Stimulated activated CD4-positive, alpha-beta T cell treated with anti-CD3 and anti-CD28 coated beads, Interleukin-1b, Interleukin-23, amount 100 ng/mL, for 48 hours (primary cell): ENCODE measurements around the gene SLC4A9.
A peak's percentile ranks its signal among the peaks of the same experiment; 100 is the strongest.

Experiments used
- DNase-seq: peaks from one replicate; pipeline ENCODE4 v3.0.0-alpha.2; 2020

The SLC4A9 gene

DNA sequence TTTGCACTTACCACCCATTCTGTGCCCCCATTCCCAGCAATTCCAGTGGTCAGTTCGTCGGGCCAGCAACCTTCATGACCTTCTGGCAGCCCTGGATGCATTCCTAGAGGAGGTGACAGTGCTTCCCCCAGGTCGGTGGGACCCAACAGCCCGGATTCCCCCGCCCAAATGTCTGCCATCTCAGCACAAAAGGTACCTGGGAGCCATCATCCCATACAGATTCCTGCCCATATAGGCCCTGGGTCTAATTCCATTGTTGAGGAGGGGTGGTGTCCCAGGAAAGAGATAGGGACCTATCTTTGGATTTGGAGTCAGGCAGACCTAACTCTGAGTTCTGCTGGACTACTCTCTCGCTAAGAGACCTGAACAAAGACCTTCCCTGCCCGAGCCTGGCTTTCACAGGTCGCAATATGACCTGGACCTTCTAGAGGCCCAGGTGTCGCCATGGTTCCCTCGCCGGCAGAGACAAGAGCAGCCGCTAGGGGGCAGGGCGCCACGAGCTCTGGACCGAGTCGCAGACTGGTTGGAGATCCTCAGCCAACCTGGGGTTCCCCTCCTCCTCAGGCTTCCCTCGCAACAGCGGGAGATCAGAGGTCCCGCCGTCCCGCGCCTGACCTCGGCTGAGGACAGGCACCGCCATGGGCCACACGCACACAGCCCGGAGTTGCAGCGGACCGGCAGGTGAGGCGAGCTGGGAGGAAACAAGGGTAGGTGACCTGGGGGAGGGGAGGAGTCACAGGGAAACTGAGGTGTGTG is 3.1 kb downstream of the SLC4A9 start:
- peak; percentile 85 for DNase-seq

DNA sequence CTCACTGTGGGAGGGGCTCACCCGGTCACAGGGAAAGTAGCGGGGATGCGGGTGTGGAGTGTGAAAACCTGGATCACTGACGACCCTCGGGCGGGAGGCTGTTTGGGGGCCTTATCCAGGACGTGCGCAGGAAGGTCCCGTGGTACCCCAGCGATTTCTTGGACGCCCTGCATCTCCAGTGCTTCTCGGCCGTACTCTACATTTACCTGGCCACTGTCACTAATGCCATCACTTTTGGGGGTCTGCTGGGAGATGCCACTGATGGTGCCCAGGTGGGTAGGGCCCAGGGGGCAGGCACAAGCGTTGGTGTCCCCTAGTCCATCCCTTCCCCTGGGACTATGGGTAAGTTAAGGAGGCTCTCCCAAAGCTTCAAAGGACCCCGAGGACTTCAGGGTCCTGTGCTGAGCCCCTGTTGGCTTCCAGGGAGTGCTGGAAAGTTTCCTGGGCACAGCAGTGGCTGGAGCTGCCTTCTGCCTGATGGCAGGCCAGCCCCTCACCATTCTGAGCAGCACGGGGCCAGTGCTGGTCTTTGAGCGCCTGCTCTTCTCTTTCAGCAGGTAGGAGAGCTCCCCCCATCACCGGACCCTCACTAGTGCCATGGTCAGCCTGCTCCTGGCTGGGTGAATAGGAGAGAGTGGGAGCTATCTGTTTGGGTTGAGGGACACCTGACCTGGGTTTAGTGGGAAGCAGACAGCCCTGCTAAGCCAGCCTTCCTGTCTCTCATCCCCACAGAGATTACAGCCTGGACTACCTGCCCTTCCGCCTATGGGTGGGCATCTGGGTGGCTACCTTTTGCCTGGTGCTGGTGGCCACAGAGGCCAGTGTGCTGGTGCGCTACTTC is 3.9 kb downstream of the SLC4A9 start:
- no peak for DNase-seq

DNA sequence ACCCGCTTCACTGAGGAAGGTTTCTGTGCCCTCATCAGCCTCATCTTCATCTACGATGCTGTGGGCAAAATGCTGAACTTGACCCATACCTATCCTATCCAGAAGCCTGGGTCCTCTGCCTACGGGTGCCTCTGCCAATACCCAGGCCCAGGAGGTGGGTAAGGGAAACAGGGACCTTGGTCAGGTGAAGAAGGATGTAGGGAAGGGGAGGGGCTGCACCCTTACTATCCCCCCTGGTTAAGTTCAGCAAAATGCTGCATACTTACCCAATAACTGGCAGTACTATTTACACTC is 4.4 kb downstream of the SLC4A9 start:
- DNase-seq: no peak

DNA sequence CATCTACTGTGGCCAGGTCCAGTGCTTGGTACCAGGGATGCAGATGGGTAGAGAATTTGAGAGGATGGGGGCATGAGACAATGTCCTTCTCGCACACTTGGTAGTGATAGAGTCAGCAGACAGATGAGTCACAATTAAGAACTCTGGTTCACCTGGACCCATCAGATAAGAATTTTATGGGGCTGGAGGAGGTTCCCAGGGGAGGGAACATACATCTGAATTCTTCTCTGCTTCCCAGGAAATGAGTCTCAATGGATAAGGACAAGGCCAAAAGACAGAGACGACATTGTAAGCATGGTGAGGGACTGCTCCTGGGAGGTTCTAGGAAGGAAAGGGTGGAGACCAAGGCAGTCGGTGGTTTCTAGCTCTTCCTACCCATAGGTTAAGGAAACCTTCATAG is 5.3 kb downstream of the SLC4A9 start:
- no peak for DNase-seq

DNA sequence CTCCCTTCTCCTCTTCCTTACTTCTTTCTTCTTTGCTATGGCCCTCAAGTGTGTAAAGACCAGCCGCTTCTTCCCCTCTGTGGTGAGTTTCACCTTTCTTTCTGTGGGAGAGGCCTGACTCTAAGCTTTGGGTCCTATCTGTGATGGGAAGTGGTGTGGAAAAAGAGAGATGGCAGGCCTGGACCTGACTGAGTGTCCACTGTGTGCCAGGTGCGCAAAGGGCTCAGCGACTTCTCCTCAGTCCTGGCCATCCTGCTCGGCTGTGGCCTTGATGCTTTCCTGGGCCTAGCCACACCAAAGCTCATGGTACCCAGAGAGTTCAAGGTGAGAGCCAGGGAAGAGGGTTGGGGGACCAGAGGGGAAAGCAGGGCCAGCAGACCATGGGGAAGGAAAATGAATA is 5.9 kb downstream of the SLC4A9 start:
- DNase-seq: no peak

DNA sequence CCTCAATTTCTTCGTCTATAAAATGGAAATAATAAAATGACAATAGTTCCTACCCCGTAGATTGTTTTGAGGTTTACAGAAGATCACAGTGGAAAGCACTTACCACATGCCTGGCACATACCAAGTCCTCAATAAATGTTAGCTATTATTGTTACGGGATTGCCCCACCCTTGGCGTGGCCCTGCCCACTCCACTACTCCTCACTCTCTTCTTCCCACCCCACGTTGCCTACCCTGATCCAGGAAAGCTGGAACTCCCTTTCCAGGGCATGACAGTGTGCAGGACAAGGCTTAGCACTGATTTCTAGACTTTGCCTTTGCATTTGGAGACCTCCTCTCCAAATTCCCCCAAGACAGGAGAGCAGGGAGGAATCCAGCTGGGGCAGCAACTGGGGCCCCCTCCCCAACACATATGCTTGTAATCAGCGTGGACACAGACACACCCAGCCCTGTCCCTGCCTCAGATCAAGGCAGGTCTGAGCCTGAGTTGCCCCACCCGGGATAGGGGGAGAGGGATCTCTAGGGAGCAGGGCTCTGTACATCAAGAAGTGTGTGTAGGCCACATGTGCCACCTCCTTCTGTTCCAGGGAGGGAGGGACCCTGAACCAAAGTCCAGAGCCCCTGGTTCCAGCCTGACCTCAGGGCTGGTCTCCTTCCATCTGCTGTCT is 6.7 kb downstream of the SLC4A9 start:
- DNase-seq: no peak

DNA sequence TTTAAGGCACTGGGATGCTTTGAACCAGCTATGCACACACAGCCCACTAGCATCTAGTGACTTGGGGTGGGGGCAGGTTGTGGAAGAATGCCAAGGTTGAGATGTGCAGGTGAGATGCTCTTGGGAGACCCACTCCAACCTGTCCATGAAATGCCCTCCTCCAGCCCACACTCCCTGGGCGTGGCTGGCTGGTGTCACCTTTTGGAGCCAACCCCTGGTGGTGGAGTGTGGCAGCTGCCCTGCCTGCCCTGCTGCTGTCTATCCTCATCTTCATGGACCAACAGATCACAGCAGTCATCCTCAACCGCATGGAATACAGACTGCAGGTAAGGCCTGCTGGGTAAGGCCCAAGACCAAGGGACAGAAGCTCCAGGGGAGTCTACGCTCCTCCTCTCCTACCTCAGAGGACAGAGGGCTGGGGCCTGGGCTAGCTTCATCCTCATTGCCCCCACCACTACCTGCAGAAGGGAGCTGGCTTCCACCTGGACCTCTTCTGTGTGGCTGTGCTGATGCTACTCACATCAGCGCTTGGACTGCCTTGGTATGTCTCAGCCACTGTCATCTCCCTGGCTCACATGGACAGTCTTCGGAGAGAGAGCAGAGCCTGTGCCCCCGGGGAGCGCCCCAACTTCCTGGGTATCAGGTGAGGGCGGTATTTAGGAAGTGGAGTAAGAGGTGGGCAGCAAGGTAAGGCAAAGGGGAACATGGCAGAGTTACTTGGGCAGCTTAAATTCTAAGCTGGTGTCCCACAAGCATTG is 7.4 kb downstream of the SLC4A9 start:
- DNase-seq: no peak

DNA sequence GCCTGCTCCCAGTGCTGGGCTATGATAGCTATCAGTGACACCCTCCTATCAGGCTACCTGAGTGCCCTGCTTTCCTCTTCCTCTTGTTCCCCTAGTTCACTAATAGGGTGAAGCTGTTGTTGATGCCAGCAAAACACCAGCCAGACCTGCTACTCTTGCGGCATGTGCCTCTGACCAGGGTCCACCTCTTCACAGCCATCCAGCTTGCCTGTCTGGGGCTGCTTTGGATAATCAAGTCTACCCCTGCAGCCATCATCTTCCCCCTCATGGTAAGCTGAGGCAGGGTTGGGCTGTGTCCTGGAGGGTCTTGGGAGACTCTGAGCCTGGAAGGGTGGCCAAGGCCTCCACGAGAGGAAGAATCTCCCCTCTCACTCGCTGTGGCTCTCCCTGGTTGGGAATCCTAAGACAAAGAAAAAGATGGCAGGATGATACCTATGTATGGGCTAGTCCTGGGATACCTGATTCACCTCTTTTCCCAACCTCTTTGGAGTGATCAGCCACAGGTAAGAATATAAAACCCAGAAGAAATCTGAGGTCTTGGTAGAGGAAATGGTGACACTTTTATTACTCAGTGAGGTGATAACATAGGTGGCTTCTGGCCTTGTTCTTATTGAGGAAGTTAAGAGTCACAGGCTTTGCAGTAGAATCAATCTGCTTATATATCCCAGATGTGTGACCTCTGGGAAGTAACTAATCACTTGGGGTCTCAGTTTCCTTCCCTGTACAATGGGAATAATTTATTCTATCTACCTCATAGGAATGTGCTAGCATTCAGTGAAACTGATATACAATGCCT is 11.6 kb downstream of the SLC4A9 start:
- DNase-seq: no peak

DNA sequence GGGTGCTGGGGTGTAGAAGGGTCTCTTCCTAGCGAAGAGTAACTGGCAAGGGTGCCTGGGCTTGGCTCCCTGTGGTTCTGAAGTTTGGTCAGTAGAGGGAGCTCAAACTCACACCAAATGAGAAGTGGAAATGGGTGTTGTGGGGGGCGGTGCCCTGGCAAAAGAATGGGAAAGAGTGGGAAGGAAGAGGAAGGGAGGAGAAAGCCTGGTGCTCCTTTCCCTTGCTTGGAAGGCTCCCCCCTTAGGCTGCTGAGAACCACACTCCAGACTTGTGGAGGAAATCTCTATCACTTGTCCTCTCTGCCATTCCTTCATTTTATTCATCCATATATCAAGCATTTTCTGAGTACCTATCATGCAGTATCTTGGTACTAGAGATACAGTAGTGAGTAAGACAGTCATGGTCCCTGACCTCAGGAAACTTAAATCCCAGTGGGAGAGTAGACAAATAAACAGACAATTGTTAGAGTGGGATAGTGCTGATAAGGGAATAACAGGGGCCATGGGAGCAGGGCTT is 13.0 kb downstream of the SLC4A9 start:
- peak; percentile 35 for DNase-seq

DNA sequence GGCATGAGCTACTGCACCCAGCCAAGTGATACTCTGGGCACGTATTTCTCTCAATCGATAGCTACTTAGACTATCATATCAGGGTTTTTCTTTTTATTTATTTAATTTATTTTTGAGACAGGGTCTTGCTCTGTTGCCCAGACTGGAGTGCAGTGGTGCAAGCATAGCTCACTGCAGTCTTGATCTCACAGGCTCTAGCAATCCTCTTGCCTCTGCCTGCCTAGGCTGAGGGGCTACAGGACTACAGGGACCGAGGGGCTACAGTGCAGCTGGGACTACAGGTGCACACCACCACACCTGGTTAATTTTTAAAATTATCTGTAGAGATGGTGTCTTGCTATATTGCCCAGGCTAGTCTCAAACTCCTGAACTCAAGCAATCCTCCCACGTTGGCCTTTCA is 21.4 kb downstream of the SLC4A9 start:
- no peak for DNase-seq

DNA sequence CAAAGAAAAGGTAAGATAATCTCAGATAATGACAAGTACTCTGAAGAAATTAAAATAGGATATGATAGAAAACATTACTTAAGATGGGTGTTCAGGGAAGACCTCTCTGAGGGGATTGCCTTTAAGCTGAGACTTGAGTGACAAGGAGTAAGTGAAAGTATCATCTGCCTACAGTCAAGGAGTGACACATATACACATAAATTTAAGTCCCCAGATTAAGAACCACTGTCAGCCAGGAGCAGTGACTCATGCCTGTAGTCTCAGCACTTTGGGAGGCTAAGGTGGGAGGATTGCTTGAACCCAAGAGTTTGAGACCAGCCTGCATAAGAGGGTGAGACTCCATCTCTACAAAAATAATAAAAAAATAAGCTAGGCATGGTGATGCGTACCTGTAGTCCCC is 22.0 kb downstream of the SLC4A9 start:
- DNase-seq: peak; percentile 40

DNA sequence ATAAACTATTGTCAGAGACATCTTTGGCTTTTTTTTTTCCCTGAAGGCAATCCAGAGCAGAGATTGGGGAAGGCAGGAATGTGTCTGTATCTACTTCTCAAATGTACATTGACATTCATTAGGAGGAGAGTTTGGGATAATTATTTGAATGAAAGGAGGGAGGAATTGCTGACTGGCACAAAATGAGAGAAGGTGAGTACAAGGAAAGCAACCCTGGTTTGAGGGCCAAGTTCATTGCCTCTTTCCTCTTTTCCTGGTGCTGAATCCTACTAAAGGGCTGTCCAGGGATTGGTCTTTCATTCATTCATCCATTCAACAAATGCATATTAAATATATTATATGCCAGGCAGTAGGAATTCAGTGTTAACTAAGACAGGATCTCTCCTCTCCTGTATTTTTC is 22.9 kb downstream of the SLC4A9 start:
- no peak for DNase-seq

DNA sequence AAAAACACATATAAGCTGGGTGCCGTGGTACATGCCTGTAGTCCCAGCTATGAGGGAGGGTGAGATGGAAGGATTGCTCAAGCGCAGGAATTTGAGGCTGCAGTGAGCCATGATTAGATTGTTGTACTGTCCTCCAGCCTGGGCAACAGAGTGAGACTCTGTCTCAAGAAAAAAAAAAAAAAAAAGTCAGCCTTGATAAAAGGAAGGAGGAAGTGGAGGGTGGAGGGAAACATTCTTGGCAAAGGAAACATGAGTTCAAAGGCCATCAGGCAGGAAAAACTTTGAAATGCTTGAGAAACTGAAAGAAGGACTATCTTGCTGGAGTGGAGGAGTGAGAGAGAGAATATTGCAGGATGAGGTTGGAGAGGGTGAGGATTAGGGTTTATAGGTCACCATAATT is 23.3 kb downstream of the SLC4A9 start:
- no peak for DNase-seq

DNA sequence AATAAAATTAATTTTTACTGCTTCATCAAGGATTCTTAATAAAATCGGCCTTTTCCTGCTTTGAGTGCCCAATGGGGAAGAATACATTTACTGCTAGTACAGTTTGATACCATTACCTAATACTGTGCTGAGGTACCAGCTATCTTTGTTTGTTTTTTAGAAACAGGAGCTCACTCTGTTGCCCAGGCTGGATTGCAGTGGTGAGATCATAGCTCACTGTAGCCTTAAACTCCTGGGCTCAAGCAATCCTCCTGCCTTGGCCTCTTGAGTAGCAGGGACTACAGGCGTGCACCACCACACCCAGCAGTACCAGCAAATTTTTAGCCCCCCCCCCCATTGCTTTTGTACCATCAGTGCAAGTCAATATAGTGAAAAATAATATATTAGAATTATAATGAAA is 28.1 kb downstream of the SLC4A9 start:
- no peak for DNase-seq

DNA sequence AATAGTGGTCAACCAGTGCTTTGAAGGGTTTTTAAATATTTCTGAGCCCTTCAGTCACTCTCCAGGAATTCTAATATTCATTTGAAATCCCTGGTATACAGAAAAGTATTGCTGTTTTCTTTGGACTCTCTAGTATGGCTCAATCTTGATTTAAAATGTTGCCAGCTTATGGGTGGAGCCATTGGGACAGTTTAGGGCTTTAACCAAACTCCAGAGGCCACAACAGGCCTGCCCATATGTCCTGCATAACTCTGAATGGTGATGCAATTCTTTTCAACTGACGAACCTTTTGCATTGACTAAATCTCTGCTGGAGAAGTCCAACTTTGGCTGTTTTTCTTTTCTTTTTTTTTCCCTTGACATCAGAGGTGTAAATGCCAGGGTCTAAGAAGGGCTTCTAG is 31.3 kb downstream of the SLC4A9 start:
- DNase-seq: no peak

DNA sequence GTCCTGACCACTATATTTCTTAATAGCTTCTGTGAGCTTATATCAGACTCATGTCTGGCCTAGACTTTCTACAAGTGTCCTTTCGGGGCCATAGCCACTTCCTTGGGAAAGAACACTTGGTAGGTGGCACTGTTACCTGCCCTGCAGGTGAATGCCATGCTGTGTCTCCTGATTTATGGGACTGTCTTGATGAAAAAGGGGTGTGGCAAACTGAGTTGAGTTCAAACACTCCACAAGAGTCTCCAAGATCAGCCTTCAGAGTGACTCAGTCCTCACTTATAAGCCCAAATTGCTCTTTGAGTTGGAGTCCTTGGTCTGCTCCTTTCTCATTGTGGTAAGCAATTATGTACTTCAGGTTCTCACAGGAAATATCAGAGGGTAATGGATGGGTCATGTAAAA is 31.7 kb downstream of the SLC4A9 start:
- no peak for DNase-seq

DNA sequence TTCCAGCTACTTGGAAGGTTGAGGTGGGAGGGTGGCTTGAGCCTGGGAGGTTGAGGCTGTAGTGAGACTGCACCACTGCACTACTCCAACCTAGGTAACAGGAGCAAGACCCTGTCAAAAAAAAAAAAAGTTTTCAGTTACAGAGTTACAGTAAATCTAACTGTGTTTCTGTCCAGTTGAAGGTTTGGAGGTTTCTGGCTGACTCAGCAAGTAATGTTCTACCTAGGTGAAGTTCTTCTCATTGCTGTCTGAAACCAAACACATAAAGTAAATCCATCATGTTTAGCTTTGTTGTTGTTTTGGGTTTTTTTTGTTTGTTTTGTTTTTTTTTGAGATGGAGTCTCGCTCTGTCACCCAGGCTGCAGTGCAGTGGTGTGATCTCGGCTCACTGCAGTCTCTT is 33.7 kb downstream of the SLC4A9 start:
- no peak for DNase-seq

DNA sequence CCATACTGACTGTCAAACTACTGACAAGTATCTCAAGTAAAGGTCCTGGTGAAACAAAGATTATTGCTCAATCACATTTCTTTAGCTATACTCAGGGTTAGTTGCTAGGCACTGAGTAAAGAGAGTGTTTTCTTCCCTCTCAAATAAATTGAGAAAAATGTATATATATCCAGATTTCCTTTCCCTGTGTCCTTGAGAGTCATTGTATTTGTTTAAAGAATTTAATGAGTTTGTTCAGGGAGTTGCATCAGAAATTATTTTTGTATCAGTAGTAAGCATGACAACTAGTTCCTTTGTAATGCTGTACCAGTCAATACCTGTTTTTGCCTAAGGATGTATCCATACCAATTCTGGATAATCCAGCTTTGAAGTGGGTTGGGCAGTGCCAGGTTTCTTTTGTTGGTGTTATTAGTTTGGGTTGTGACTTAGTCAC is 38.4 kb downstream of the SLC4A9 start:
- no peak for DNase-seq

DNA sequence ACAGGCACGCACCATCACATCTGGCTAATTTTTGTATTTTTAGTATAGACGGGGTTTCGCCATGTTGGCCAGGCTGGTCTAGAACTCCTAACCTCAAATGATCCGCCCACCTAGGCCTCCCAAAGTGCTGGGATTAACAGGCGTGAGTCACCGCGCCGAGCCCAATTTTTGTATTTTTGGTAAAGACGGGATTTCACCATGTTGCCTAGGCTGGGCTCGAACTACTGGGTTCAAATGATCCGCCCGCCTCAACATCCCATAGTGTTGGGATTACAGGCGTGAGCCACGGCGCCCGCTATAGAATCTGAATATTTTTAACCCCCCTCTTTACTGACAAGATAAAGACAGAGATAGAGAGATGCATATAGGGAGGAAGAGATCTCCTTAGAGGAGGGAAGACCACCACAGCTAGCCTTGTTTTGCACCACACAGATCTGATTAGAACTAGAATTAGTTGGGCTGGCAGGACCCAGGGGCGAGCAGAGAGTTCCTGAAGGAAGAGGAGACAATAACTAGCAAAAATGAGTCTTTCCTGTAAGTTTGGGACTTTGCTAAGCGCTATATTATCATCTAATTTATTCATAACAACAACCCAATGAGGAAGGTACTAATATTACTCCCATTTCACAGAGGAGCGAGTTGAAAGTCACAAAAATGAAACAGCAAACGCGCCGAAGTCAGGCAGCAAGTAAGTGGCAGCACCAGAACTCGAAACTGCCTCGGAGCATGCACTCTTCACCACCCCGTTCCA is 40.2 kb downstream of the SLC4A9 start:
- no peak for DNase-seq

DNA sequence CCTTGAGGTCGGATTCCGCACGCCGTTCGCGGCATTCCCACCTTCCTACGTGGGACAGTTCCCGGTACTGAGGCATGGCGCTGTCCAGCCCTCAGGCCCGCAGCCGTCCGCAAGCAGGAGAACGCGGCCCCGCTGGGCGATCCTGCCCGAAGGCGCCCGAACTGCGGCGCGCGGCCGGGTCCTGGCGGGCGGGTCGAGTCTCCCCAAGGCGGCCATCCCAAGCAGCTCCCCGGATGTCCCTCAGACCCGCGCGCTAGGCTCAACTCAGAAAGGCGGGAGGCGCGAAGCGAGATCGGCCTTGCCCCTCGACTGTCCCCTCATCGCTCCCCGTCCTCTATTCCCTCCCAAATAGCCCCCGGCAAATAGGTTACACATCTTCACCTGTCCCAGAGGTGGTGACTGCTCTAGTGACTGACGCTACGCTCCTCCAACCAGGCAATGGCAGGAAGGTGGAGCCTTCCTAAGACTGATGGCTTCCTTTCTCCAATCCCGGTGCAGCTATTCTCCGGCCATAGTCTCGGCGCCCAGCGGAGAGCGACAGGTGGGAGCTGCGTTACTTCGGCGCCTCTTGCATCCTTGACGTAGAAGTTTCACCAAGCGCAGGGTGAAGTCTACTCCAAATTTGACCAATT is 40.9 kb downstream of the SLC4A9 start:
- peak; percentile 85 for DNase-seq
